ENCODE measurements around the gene RPL11.

- TF ChIP-seq RAD21 (conservative IDR thresholded peaks at IDR 0.05) (no peak), CTCF (IDR thresholded peaks at IDR 0.05; ENCODE audit: poor library complexity, severe bottlenecking) (no peak), REST (IDR thresholded peaks at IDR 0.05; ENCODE audit: borderline replicate concordance) (no peak), EP300 (conservative IDR thresholded peaks at IDR 0.05; ENCODE audit: poor library complexity, severe bottlenecking) (no peak), EZH2 (IDR thresholded peaks at IDR 0.05; ENCODE audit: borderline replicate concordance, insufficient read depth, low read length, poor library complexity, severe bottlenecking) (no peak), MXI1 (conservative IDR thresholded peaks at IDR 0.05; ENCODE audit: poor library complexity, severe bottlenecking) (no peak), POLR2AphosphoS5 (IDR thresholded peaks at IDR 0.05) (no peak)
These were observed 784 bp downstream of the RPL11 start for GRCh38 chr1:23692308-23692871.
